Cardiac muscle cell (in vitro differentiated cells and primary cell): ENCODE measurements around the gene CERS6. TPM values are rescaled to one million over a fixed set of nuclear protein-coding genes. Genes with fewer than 3 reads are reported as not detected.

Experiments used
- DNase-seq, 2 donors: peaks; one replicate each; pipeline versions ENCODE4 v3.0.0 to v3.0.0-alpha.2; 2010 to 2017; ENCODE audit warnings: low read depth in 1 of 2, low spot score in 1 of 2
- H3K27ac ChIP-seq: fragments of 200-600 bp; sonication (generic); 2 replicates; pipeline ENCODE4 v1.5.1; 2016
- H3K27me3 ChIP-seq: fragments of 200-600 bp; sonication (generic); 2 replicates; pipeline ENCODE4 v1.6.0; 2016; ENCODE audit warnings: control low read depth
- H3K36me3 ChIP-seq: fragments of 200-600 bp; sonication (generic); 2 replicates; pipeline ENCODE4 v1.5.1; 2016; ENCODE audit warnings: control low read depth
- H3K4me1 ChIP-seq: fragments of 200-600 bp; sonication (generic); 2 replicates; pipeline ENCODE4 v1.8.1; 2017; ENCODE audit warnings: low read depth, mild to moderate bottlenecking, mixed run types
- H3K4me3 ChIP-seq: fragments of 200-600 bp; sonication (generic); 2 replicates; pipeline ENCODE4 v1.5.1; 2016; ENCODE audit warnings: mild to moderate bottlenecking
- H3K9me3 ChIP-seq: fragments of 200-600 bp; sonication (generic); 2 replicates; pipeline ENCODE4 v1.5.1; 2017; ENCODE audit warnings: low read depth, mild to moderate bottlenecking, control low read depth
- polyA plus RNA-seq: library from polyadenylated mRNA; unstranded; fragments of >200 nt; fragmentation: Nextera tagmentation; extraction: Ambion mirVana; gene quantifications from 2 replicates; pipeline ENCODE4 v1.2.1, GENCODE V29; 2016
- total RNA-seq: library from RNA; depleted of rRNA; stranded (reverse); fragments of >200 nt; gene quantifications from 2 replicates; pipeline ENCODE4 v1.2.3, GENCODE V29; 2016
- TF ChIP-seq, protein P1 (sequence below): IDR thresholded peaks from 2 replicates; pipeline ENCODE4 v1.5.1; 2012; ENCODE audit warnings: low read depth, mild to moderate bottlenecking, low read length

CERS6 gene
- total and polyA plus RNA-seq, 2 experiments from 2014 or later, result 17.1 to 26.6 TPM

DNA sequence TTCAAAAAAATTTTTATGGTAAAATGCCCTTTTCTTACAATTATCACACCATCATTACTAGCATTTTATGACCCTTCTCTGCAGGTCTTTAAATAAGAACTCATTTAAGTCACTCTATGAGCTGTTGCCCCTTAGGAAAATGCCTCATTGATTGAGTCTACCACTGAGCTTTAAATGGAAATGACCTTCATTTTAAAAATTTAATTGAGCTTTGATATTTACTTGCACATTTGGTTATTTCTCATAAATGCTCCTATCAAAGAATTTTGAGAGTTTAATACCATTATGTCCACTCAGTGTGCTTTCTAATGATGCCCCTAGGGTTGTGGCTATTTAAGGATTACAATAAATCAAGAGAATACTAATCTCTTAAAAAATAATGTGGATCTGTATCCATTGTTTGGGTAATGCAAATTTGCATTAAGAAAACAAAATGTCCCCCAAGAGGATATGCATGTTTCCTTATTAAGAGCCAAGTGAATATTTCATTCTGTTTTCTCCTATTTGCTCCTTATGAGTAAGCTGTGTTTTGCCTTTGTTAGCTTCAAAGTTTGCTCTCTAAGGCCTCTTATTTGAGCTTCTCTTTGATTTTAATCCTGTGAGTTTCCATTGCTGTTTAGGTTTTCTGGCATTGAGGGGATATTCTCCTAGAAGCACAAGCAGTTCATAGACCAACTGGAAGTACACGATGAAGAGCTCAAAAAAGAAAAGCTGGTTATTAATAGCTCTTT lies 69.8 kb downstream of the CERS6 start:
- no peak for DNase-seq

DNA sequence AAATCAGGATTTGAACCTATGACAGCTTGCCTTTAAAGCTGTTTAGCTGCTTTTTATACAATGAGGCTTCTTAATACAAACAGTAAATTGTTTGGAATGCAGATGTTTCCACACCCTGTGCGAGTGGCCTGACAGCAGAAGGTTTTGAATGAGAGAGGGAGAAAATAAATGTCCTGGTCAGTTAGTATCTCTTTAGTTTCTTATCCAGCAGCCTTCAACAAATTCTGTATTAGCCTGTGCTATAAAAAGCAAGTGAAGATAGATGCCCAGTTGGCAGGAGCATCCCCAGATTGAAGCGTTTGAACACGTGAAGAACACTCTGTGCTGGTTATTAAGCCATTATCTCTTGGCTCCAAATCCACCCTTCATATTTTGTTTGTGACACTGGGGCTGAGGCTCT lies 70.6 kb downstream of the CERS6 start:
- peak overlapping the region; percentile 33 for H3K27ac ChIP-seq
- no peaks in the 10 kb centered on the region for H3K9me3 ChIP-seq
- peak in 1 of 2 donors; percentile 51 for DNase-seq
- TF ChIP-seq, protein P1, sequence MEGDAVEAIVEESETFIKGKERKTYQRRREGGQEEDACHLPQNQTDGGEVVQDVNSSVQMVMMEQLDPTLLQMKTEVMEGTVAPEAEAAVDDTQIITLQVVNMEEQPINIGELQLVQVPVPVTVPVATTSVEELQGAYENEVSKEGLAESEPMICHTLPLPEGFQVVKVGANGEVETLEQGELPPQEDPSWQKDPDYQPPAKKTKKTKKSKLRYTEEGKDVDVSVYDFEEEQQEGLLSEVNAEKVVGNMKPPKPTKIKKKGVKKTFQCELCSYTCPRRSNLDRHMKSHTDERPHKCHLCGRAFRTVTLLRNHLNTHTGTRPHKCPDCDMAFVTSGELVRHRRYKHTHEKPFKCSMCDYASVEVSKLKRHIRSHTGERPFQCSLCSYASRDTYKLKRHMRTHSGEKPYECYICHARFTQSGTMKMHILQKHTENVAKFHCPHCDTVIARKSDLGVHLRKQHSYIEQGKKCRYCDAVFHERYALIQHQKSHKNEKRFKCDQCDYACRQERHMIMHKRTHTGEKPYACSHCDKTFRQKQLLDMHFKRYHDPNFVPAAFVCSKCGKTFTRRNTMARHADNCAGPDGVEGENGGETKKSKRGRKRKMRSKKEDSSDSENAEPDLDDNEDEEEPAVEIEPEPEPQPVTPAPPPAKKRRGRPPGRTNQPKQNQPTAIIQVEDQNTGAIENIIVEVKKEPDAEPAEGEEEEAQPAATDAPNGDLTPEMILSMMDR, result no peak
- no peaks in the 10 kb centered on the region for H3K27me3 ChIP-seq
- H3K4me1 ChIP-seq, result peaks cover 39% of the 10 kb centered on the region
- H3K36me3 ChIP-seq, result no peaks in the 10 kb centered on the region
- no peak overlapping the region for H3K4me3 ChIP-seq

More for the DNA sequence above, 69.8 kb downstream of the CERS6 start:
- H3K36me3 ChIP-seq, result no peaks in the 10 kb centered on the region
- H3K4me3 ChIP-seq, result no peak overlapping the region
- H3K4me1 ChIP-seq, result peaks cover 47% of the 10 kb centered on the region
- no peaks in the 10 kb centered on the region for H3K9me3 ChIP-seq
- TF ChIP-seq, protein P1, result no peak
- no peaks in the 10 kb centered on the region for H3K27me3 ChIP-seq
- peak overlapping the region; percentile 33 for H3K27ac ChIP-seq

DNA sequence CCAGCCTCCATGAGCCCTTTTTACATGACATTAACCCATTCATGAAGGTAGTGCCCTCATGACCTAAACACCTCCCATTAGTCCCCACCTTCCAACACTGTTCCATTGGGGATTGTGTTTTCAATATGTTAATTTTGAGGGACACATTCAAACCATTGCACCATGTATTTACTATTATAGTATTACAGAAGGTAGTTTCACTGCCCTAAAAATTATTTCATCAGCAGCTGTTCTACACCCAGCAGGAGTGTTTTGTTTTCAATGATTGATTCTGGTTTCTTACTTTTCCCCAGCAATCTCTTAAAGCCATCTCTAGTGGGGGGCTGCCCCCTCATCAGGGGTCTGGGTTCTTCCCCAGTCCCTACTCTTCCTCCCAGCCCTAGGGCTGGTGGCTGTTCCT lies 71.9 kb downstream of the CERS6 start:
- Histone ChIP-seq H3K27me3 (no peaks in the 10 kb centered on the region), H3K4me1 (peaks cover 26% of the 10 kb centered on the region), H3K4me3 (no peak overlapping the region), H3K36me3 (no peaks in the 10 kb centered on the region), H3K27ac (no peak overlapping the region), H3K9me3 (no peaks in the 10 kb centered on the region)
- TF ChIP-seq, protein P1, result no peak
- DNase-seq, result no peak

DNA sequence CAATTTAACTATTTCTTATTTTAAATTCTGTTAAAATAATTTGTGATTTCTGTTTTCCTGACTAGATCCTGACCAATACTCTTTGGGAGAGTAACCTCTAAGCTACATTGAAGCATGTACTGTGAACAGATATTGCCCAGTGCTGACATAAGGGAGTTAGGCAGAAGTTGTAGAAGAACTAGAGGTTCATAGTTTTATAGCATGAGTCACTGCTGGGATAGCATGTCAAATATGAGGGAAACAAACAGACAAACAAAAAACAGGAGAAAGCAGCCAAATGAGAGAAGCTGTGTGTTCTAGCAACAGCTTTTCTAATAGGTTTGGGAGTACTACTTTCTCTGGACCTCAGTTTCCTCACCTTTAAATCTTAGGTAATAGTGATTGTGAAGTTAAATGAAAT lies 72.4 kb downstream of the CERS6 start:
- H3K27me3 ChIP-seq, result no peaks in the 10 kb centered on the region
- TF ChIP-seq, protein P1, result no peak
- peaks cover 23% of the 10 kb centered on the region for H3K4me1 ChIP-seq
- DNase-seq, result peak in 1 of 2 donors; percentile 32
- no peaks in the 10 kb centered on the region for H3K36me3 ChIP-seq
- no peak overlapping the region for H3K27ac ChIP-seq
- H3K4me3 ChIP-seq, result no peak overlapping the region
- H3K9me3 ChIP-seq, result no peaks in the 10 kb centered on the region

DNA sequence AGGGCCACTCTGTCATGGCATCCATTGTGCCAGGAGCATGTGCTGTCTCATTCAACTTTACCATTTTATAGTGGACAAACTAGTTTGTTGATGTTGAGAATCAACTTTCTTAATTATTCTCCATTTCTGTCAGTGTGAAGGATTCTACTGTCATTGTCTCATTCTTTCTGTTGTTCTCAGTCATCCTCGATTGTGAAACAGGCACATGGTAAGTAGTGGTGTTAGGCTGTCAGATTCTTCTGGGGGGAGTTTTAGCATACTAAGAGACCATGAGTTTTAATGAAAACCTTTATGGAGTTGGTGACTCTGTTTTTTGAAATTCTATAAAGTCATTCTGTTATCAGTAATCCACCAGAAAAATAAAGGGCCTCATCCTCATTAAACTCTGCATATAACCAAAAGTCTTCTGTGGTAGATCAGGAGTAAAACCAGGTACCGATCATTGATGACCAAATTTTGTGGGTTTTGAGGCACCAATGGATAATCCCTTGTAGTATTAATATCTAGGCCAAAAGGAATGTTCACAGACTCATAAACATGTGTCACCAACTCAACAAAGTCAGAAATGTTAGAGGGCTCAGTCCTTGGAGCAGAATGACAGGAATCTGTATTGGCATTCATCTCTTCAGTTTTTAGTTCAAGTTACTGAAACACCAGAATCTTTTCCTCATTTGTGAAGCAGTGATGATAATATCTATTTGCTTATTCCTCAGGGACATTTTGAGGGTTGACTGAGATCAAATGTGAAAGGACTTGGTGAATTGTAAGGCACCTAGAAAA lies 73.2 kb downstream of the CERS6 start:
- H3K27me3 ChIP-seq, result no peaks in the 10 kb centered on the region
- H3K9me3 ChIP-seq, result no peaks in the 10 kb centered on the region
- TF ChIP-seq, protein P1, result no peak
- peaks cover 18% of the 10 kb centered on the region for H3K4me1 ChIP-seq
- DNase-seq, result no peak
- no peak overlapping the region for H3K4me3 ChIP-seq
- no peaks in the 10 kb centered on the region for H3K36me3 ChIP-seq
- H3K27ac ChIP-seq, result peak overlapping the region; percentile 56
